Neuronal stem cell (in vitro differentiated cells): ENCODE data around the gene EIF4E.
"Not testable (repeated sequence)": the region's sequence is repeated elsewhere in the genome, so short reads cannot be mapped to it uniquely, and the experiment has no call there.

ENCODE experiments used
- DNase-seq: peaks from one replicate; pipeline ENCODE4 v3.0.0-alpha.2; 2013; ENCODE audit warnings: low spot score
- H2AFZ ChIP-seq: one replicate; pipeline ENCODE4 v1.6.1; 2013; ENCODE audit warnings: mild to moderate bottlenecking, low read length, inconsistent platforms
- H2AK5ac ChIP-seq: 2 replicates; pipeline ENCODE4 v1.6.1; 2013; ENCODE audit warnings: low read depth, mild to moderate bottlenecking, inconsistent platforms, low read length, moderate library complexity, mixed read lengths
- H2BK120ac ChIP-seq: 2 replicates; pipeline ENCODE4 v1.6.1; 2013; ENCODE audit warnings: low read depth, mild to moderate bottlenecking, inconsistent platforms, low read length, moderate library complexity, mixed read lengths
- H2BK12ac ChIP-seq: one replicate; pipeline ENCODE4 v1.6.1; 2013; ENCODE audit warnings: low read length, inconsistent platforms
- H2BK15ac ChIP-seq: 2 replicates; pipeline ENCODE4 v1.6.1; 2013; ENCODE audit warnings: mild to moderate bottlenecking, low read length, inconsistent platforms, mixed read lengths
- H2BK5ac ChIP-seq: one replicate; pipeline ENCODE4 v1.6.1; 2013; ENCODE audit warnings: inconsistent platforms, mild to moderate bottlenecking, low read length, moderate library complexity
- H3K14ac ChIP-seq: one replicate; pipeline ENCODE4 v1.6.1; 2013; ENCODE audit warnings: low read length, inconsistent platforms
- H3K18ac ChIP-seq: 2 replicates; pipeline ENCODE4 v1.6.1; 2013; ENCODE audit warnings: low read length, inconsistent platforms
- H3K23ac ChIP-seq: 2 replicates; pipeline ENCODE4 v1.6.1; 2013; ENCODE audit warnings: low read depth, mild to moderate bottlenecking, mixed read lengths, low read length, inconsistent platforms; ENCODE audit not compliant: poor library complexity
- H3K27ac ChIP-seq: replicated peaks from 3 replicates; pipeline ENCODE4 v1.5.1; 2013; ENCODE audit warnings: low read length, inconsistent platforms
- H3K27me3 ChIP-seq, 3 experiments: 2 replicates each; pipeline ENCODE4 v1.6.1; 2013; ENCODE audit warnings: low read length in 3 of 3, mild to moderate bottlenecking in 2 of 3, inconsistent platforms in 1 of 3, low read depth in 1 of 3, mixed read lengths in 1 of 3, moderate library complexity in 1 of 3; ENCODE audit not compliant: control insufficient read depth in 3 of 3, insufficient read depth in 3 of 3
- H3K36me3 ChIP-seq, 2 donors: replicated peaks in 1 of 2; 2 replicates each; pipeline ENCODE4 v1.6.1; 2013; ENCODE audit warnings: low read length in 2 of 2; ENCODE audit not compliant: control insufficient read depth in 2 of 2, insufficient read depth in 2 of 2
- H3K4ac ChIP-seq: 2 replicates; pipeline ENCODE4 v1.6.1; 2013; ENCODE audit warnings: inconsistent platforms, mild to moderate bottlenecking, low read length, moderate library complexity
- H3K4me1 ChIP-seq, 2 donors: 1 replicate in 1 of 2; 2 replicates in 1 of 2; pipeline ENCODE4 v1.6.1; 2013; ENCODE audit warnings: low read length in 2 of 2, low read depth in 1 of 2; ENCODE audit not compliant: control insufficient read depth in 2 of 2, insufficient read depth in 1 of 2
- H3K4me2 ChIP-seq: one replicate; pipeline ENCODE4 v1.6.1; 2013; ENCODE audit warnings: mild to moderate bottlenecking, low read length, inconsistent platforms; ENCODE audit not compliant: insufficient read depth, poor library complexity, severe bottlenecking
- H3K4me3 ChIP-seq, 2 donors: 2 replicates each; pipeline ENCODE4 v1.5.1; 2013; ENCODE audit warnings: low read length in 2 of 2, mild to moderate bottlenecking in 2 of 2, inconsistent platforms in 1 of 2, moderate library complexity in 1 of 2
- H3K79me1 ChIP-seq: one replicate; pipeline ENCODE4 v1.6.1; 2013; ENCODE audit warnings: low read depth, mild to moderate bottlenecking, inconsistent platforms, low read length, moderate library complexity
- H3K9ac ChIP-seq: one replicate; pipeline ENCODE4 v1.6.1; 2013; ENCODE audit warnings: mild to moderate bottlenecking, low read depth, low read length, inconsistent platforms; ENCODE audit not compliant: poor library complexity
- H3K9me3 ChIP-seq, 2 donors: replicated peaks in 1 of 2; 2 replicates each; pipeline versions ENCODE3 to v1.6.1; 2013; ENCODE audit warnings: low read length in 2 of 2, mild to moderate bottlenecking in 2 of 2, inconsistent platforms in 1 of 2, low read depth in 1 of 2, mixed read lengths in 1 of 2, moderate library complexity in 1 of 2; ENCODE audit not compliant: control insufficient read depth in 2 of 2, insufficient read depth in 1 of 2
- H4K8ac ChIP-seq: one replicate; pipeline ENCODE4 v1.6.1; 2013; ENCODE audit warnings: low read depth, mild to moderate bottlenecking, inconsistent platforms, low read length, moderate library complexity
- H4K91ac ChIP-seq: one replicate; pipeline ENCODE4 v1.6.1; 2013; ENCODE audit warnings: low read length, low read depth, mild to moderate bottlenecking, inconsistent platforms; ENCODE audit not compliant: poor library complexity
- WGBS, 2 donors: extraction: QIAGEN DNeasy Blood & Tissue Kit; methylation state at CpG; one replicate each; pipeline ENCODE4 v1.1.7; 2013; ENCODE audit warnings: missing lambda C conversion rate in 2 of 2, mixed read lengths in 1 of 2; ENCODE audit not compliant: insufficient read length in 2 of 2, insufficient replicate concordance in 1 of 2; ENCODE audit errors: extremely low coverage in 2 of 2; 5-methylcytosine and 5-hydroxymethylcytosine counted together

Gene EIF4E

GRCh38 chr4:98929341-98930267 lies 671 bp upstream of the EIF4E start:
- peak overlapping the region; percentile 96 for H3K18ac ChIP-seq
- H3K27me3 ChIP-seq: no peaks in the 10 kb centered on the region
- no peak overlapping the region for H2BK120ac ChIP-seq
- H3K79me1 ChIP-seq: peaks cover 6% of the 10 kb centered on the region
- H3K4me1 ChIP-seq: peaks cover 0 to 4% of the 10 kb centered on the region in 2 donors
- H2BK12ac ChIP-seq: no peak overlapping the region
- DNase-seq: no peak
- no CpG with 5 or more reads among the region's 44 CpGs for WGBS, 2 donors
- H3K4me3 ChIP-seq: peak overlapping the region; percentile 79 to 88
- peak overlapping the region; percentile 100 for H2AFZ ChIP-seq
- H3K14ac ChIP-seq: peak overlapping the region; percentile 90
- peaks cover 4 to 23% of the 10 kb centered on the region in 2 donors for H3K36me3 ChIP-seq
- no peak overlapping the region for H2BK5ac ChIP-seq
- H4K8ac ChIP-seq: no peak overlapping the region
- no peak overlapping the region for H4K91ac ChIP-seq
- H3K27ac ChIP-seq: peak overlapping the region; percentile 76
- peak overlapping the region; percentile 89 for H3K9ac ChIP-seq
- H3K4me2 ChIP-seq: peak overlapping the region; percentile 52
- peak overlapping the region; percentile 88 for H2BK15ac ChIP-seq
- H3K4ac ChIP-seq: no peak overlapping the region
- no peak overlapping the region for H2AK5ac ChIP-seq
- H3K9me3 ChIP-seq: peaks cover 6 to 32% of the 10 kb centered on the region in 2 donors
- H3K23ac ChIP-seq: peak overlapping the region; percentile 95

DNA sequence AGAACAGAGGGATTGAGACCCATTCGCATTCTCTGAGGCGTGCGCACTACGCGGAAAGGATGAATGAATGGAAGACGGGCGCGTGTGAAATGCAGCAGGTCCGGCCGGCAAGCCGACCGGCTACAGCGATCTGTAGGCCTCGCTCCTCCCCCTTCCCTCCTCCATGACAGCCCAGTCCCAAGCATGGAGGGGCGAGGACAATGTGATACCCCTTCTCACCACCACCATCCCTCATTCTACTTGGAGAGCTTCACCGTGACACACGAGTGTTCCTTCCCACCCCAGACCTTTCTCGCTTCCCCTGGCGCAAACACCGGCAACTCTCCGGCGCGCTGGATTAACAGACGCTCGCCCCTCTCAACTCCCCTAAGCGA lies 815 bp downstream of the EIF4E start:
- Histone ChIP-seq H3K9me3 (peaks cover 6 to 39% of the 10 kb centered on the region in 2 donors), H3K4me2 (peak overlapping the region; percentile 48), H3K4me3 (peak overlapping the region; percentile 88 to 100), H3K9ac (peak overlapping the region; percentile 100), H2AK5ac (peak overlapping the region; percentile 89), H3K79me1 (peaks cover 6% of the 10 kb centered on the region), H2BK120ac (no peak overlapping the region), H3K36me3 (peaks cover 4 to 37% of the 10 kb centered on the region in 2 donors), H2BK15ac (peak overlapping the region; percentile 87), H3K4me1 (peaks cover 0 to 4% of the 10 kb centered on the region in 2 donors), H2BK5ac (peak overlapping the region; percentile 99), H3K27ac (peak overlapping the region; percentile 84), H3K23ac (peak overlapping the region; percentile 96), H4K8ac (no peak overlapping the region), H2AFZ (peak overlapping the region; percentile 100), H3K27me3 (no peaks in the 10 kb centered on the region), H2BK12ac (peak overlapping the region; percentile 90), H4K91ac (no peak overlapping the region), H3K14ac (peak overlapping the region; percentile 84), H3K18ac (peak overlapping the region; percentile 100), H3K4ac (no peak overlapping the region)
- peak; percentile 73 for DNase-seq
- no CpG with 5 or more reads among the region's 26 CpGs for WGBS, 2 donors

GRCh38 chr4:98926257-98926656 lies 2.7 kb downstream of the EIF4E start:
- not testable (repeated sequence) for H3K9ac ChIP-seq, H4K91ac ChIP-seq, H3K4me3 ChIP-seq, H3K4ac ChIP-seq, H4K8ac ChIP-seq, H3K79me1 ChIP-seq, H2AK5ac ChIP-seq, H3K4me1 ChIP-seq, H3K18ac ChIP-seq, H2BK5ac ChIP-seq, H3K14ac ChIP-seq, H3K23ac ChIP-seq, H2AFZ ChIP-seq, H3K4me2 ChIP-seq, H3K27me3 ChIP-seq, H2BK15ac ChIP-seq, H2BK12ac ChIP-seq, H3K27ac ChIP-seq, H2BK120ac ChIP-seq, DNase-seq
- peaks cover 5 to 55% of the 10 kb centered on the region in 2 donors for H3K36me3 ChIP-seq
- H3K9me3 ChIP-seq: peaks cover 6 to 42% of the 10 kb centered on the region in 2 donors
- 100% methylated on average over 1 of the region's 15 CpGs for WGBS, 2 donors

- Histone ChIP-seq H3K36me3 (peaks cover 5 to 88% of the 10 kb centered on the region in 2 donors), H2AFZ (no peak overlapping the region), H3K9me3 (peaks cover 0 to 53% of the 10 kb centered on the region in 2 donors), H3K4me3 (no peak overlapping the region), H2BK120ac (no peak overlapping the region), H3K18ac (no peak overlapping the region), H3K4me2 (no peak overlapping the region), H2BK15ac (no peak overlapping the region), H3K27me3 (no peaks in the 10 kb centered on the region), H3K79me1 (no peaks in the 10 kb centered on the region), H4K91ac (no peak overlapping the region), H3K14ac (no peak overlapping the region), H3K4me1 (no peaks in the 10 kb centered on the region), H2AK5ac (no peak overlapping the region), H2BK12ac (no peak overlapping the region), H3K4ac (no peak overlapping the region), H4K8ac (no peak overlapping the region), H3K9ac (no peak overlapping the region), H2BK5ac (no peak overlapping the region), H3K23ac (no peak overlapping the region), H3K27ac (no peak overlapping the region)
- no CpG with 5 or more reads among the region's 5 CpGs for WGBS, 2 donors
- no peak for DNase-seq
These were observed 7.6 kb downstream of the EIF4E start for GRCh38 chr4:98921292-98921691.
